HL-60 (cell line): ENCODE data around the gene SF3A2.

Experiments used
- CTCF ChIP-seq: IDR thresholded peaks from one replicate; pipeline ENCODE4 v1.5.1; 2011; ENCODE audit warnings: low read length, control low read depth, inconsistent platforms; ENCODE audit not compliant: insufficient read depth
- GABPA ChIP-seq: IDR thresholded peaks from 2 replicates; pipeline ENCODE4 v1.6.1; 2012; ENCODE audit warnings: low read depth
- POLR2AphosphoS5 ChIP-seq: IDR thresholded peaks from 2 replicates; pipeline ENCODE4 v1.6.1; 2012; ENCODE audit warnings: low read depth

GRCh38 chr19:2235381-2236063, 1.1 kb upstream of the SF3A2 start:
- TF ChIP-seq CTCF (no peak), GABPA (no peak), POLR2AphosphoS5 (no peak)
